GM18907 (cell line): ENCODE measurements around the gene CNPY1.
"Not testable (repeated sequence)": the region's sequence is repeated elsewhere in the genome, so short reads cannot be mapped to it uniquely, and the experiment has no call there.

Experiments used
- ATAC-seq: cut with Tn5 transposase; IDR thresholded peaks from one replicate; pipeline ENCODE4 v1.9.1; 2021; ENCODE audit warnings: mild to moderate bottlenecking, moderate library complexity; ENCODE audit not compliant: unreplicated experiment

Gene CNPY1

GRCh38 chr7:155546449-155546848 is at the start of gene CNPY1:
Gene CNPY1, minus strand, starts transcription at chr7:155546559. Its CDS starts 630 bp downstream, at chr7:155545929.
- ATAC-seq = not testable (repeated sequence)

GRCh38 chr7:155594961-155595366 is 48.6 kb upstream of the CNPY1 start:
- ATAC-seq = no peak

GRCh38 chr7:155594163-155594732 is 47.9 kb upstream of the CNPY1 start:
- ATAC-seq = no peak

GRCh38 chr7:155593461-155594162 is 47.3 kb upstream of the CNPY1 start:
- no peak for ATAC-seq

GRCh38 chr7:155591055-155591775 is 44.9 kb upstream of the CNPY1 start:
- ATAC-seq = no peak

- no peak for ATAC-seq
These were observed 44.1 kb upstream of the CNPY1 start for GRCh38 chr7:155590215-155591018.

GRCh38 chr7:155589001-155589980 is 42.9 kb upstream of the CNPY1 start:
- ATAC-seq = no peak

GRCh38 chr7:155588468-155588998 is 42.2 kb upstream of the CNPY1 start:
- no peak for ATAC-seq

GRCh38 chr7:155587486-155587885 is 41.1 kb upstream of the CNPY1 start:
- no peak for ATAC-seq

- no peak for ATAC-seq
These were observed 40.6 kb upstream of the CNPY1 start for GRCh38 chr7:155586843-155587440.

- ATAC-seq = no peak
These were observed 39.6 kb upstream of the CNPY1 start for GRCh38 chr7:155585951-155586350.

GRCh38 chr7:155585532-155585895 is 39.2 kb upstream of the CNPY1 start:
- ATAC-seq = no peak

- ATAC-seq = no peak
These were observed 38.6 kb upstream of the CNPY1 start for GRCh38 chr7:155584763-155585531.

- ATAC-seq = no peak
These were observed 37.9 kb upstream of the CNPY1 start for GRCh38 chr7:155584261-155584660.

- ATAC-seq = no peak
These were observed 37.3 kb upstream of the CNPY1 start for GRCh38 chr7:155583636-155584035.

GRCh38 chr7:155581954-155582353 is 35.6 kb upstream of the CNPY1 start:
- no peak for ATAC-seq

GRCh38 chr7:155581107-155581830 is 34.9 kb upstream of the CNPY1 start:
- ATAC-seq = no peak

- no peak for ATAC-seq
These were observed 34.0 kb upstream of the CNPY1 start for GRCh38 chr7:155580367-155580766.
